GM12872 (cell line): ENCODE data around the gene MED26.

Experiments
- CTCF ChIP-seq: IDR thresholded peaks from 3 replicates; pipeline ENCODE4 v1.5.1; 2011; ENCODE audit warnings: low read depth, mild to moderate bottlenecking, low read length, moderate library complexity; ENCODE audit not compliant: insufficient read depth

The MED26 gene

DNA sequence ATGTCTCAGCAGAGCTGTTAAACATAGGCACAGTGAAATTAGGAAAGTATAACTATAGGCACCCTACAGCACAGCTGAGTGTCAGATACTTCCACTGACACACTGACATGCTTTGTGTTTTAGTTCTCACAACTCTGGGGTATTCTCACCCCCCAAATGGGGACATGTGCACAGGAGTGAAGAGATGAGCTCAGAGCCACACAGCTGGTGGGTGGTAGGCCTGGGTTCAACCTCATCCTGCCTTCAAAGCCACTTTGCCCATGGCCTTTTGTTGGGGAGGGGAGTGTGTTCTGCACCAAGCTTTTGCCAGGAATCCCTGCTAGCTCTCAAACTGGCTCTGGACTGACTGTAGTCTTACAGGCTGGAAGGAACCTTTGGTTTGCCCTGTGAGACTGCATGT, 54.1 kb downstream of the MED26 start:
- no peak for TF ChIP-seq CTCF

DNA sequence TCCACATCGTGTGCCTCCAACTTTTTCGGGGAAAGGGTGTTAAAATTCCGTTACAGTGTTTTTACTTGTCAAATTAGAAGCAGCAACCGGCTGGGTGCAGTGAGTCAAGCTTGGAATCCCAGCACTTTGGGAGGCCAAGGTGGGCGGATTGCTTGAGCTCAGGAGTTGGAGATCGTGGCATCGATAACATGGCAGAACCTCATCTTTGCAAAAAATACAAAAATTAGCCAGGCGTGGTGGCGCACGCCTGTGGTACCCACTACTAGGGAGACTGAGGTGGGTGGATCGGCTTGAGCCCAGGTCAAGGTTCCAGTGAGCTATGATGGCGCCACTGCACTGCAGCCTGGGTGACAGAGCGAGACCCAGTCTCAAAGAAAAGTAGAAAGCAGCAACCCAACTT, 54.7 kb downstream of the MED26 start:
- no peak for TF ChIP-seq CTCF

DNA sequence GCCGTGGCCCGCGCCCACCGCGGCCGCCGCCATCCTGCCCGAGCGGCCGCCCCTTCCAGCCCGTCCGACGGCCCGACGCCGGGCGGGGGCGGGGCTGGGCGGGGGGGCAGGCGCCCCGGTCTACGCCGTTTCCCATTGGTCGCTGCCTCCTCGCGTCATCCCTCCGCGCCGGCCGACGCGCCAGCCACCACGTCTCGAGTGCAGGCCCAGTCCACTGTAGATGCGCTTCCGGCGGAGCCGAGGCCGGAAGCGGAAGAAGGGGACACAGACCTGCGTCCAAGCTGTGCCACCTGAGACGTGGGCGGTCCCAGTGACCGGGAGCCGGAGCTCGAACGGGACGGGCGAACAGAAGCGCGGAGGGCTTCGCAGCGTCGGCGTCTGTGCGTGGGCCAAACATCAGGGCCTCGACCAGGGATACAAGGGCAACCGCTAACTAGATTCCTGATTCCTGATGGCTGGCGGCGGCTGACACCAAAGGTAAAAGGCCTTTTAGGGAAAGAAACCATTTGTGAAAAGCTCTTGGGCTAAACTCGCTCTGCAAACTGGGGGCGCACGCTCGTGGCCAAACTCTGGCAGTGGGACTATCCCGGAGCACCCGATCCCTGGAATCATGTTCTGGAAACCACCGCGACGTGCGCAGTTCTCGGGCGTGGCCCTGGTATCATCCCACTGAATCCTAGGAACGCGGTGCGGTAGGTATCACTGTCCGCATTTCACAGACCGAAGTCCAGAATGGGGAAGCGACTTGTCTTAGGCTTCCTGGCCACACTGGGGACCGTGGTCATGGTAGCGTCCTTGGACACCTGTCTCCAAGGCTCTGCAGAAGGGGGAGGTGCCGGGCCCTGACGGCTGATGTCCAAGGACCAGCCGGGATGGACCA, 55.4 kb downstream of the MED26 start, which contains the start of gene SLC35E1:
Gene SLC35E1, minus strand, starts transcription at position 84 of the 880 bp plus-strand sequence. Its CDS starts 51 bp downstream, at position 33.
- TF ChIP-seq CTCF: no peak

DNA sequence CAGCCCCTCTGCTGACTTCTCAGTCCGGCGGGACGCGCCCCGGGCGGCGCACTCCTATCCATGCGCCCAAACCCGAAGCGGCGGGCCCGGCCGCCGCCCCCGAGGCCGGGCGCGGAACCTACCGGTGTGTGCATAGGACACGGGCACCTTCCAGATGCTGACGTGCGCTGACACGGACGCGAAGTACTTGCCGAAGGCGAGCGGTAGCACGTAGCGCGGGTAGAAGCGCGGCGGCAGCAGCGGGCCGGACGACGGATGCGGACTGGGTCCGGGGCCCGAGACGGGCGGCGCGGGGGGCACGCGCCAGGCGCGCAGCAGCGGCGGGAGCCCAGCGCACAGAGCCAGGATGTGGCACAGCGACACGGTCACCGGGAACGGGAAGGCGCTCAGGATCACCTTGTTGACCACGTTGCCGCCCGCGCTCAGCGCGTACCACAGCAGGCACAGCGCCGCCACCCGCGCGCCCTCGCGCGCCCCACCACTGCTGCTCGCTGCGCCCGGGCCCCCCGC, 56.1 kb downstream of the MED26 start:
- TF ChIP-seq CTCF: no peak

DNA sequence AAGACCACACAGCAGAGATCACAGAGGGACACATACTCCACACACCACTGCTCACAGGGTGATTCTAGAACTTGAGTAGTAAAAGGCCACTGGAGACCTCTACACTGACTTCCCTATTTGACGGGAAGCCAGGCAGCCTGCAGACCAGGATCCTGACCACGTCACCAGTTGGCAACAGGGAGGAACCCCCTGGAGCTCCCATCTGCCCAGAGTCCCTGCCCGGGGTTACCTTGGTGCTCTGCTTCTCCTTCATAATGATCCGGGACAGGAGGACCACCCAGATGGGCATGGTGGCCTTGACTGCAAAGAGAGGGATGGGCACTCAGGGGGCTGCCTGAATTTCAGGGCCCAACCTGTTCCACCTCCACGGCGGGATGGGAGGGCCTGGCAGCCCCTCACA, 56.7 kb downstream of the MED26 start:
- no peak for TF ChIP-seq CTCF

DNA sequence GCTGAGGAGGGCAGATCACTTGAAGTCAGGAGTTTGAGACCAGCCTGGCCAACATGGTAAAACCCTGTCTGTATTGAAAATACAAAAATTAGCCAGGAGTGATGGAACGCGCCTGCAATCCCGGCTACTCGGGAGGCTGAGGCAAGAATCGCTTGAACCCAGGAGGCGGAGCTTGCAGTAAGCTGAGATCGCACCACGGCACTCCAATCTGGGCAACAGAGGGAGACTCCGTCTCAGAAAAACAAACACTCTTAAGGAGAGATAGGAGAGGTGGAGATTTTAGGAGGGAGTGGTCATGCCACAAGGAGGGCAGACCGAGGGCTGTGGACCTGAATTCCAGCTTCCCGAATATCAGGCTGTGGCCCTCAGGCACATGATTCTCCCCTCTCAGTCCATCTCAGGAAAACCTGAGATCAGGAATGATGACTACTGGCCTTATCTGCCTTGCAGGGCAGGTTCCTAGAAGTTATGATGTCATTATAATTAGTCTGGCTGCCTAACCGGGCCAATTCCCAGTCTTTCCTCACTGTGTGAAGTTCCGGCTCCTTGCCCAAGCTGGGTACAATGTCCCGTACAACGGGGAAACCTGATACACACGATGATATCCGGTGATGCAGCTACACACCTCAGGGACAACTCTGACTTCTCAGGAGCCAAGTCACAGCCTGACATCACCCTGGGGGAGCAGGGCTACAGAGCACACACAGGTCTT, 58.2 kb downstream of the MED26 start:
- TF ChIP-seq CTCF: no peak

GRCh38 chr19:16566702-16567101, 61.3 kb downstream of the MED26 start:
- no peak for TF ChIP-seq CTCF
